ENCODE results near the gene POLR1B.
"Not testable (repeated sequence)": the region's sequence is repeated elsewhere in the genome, so short reads cannot be mapped to it uniquely, and the experiment has no call there.

POLR1B gene

GRCh38 chr2:112601754-112602153, 59.5 kb downstream of the POLR1B start:
- no peak for DNase-seq (ENCODE audit: low spot score)

- no peak for DNase-seq (ENCODE audit: low spot score)
Observed at GRCh38 chr2:112602917-112603316, 60.7 kb downstream of the POLR1B start.

GRCh38 chr2:112603731-112604130, 61.5 kb downstream of the POLR1B start:
- DNase-seq (ENCODE audit: low spot score) = no peak

GRCh38 chr2:112604952-112605351, 62.7 kb downstream of the POLR1B start:
- no peak for DNase-seq (ENCODE audit: low spot score)

GRCh38 chr2:112605926-112606325, 63.7 kb downstream of the POLR1B start:
- DNase-seq (ENCODE audit: low spot score) = no peak

- DNase-seq (ENCODE audit: low spot score) = no peak
Observed at GRCh38 chr2:112606547-112606946, 64.3 kb downstream of the POLR1B start.

- DNase-seq (ENCODE audit: low spot score) = no peak
Observed at GRCh38 chr2:112607680-112608438, 65.6 kb downstream of the POLR1B start.

- not testable (repeated sequence) for DNase-seq (ENCODE audit: low spot score)
Observed at GRCh38 chr2:112609320-112609719, 67.1 kb downstream of the POLR1B start.

- not testable (repeated sequence) for DNase-seq (ENCODE audit: low spot score)
Observed at GRCh38 chr2:112612283-112612682, 70.0 kb downstream of the POLR1B start.

GRCh38 chr2:112614201-112614840, 72.1 kb downstream of the POLR1B start:
- no peak for DNase-seq (ENCODE audit: low spot score)

GRCh38 chr2:112615051-112615450, 72.8 kb downstream of the POLR1B start:
- no peak for DNase-seq (ENCODE audit: low spot score)

GRCh38 chr2:112615798-112616197, 73.5 kb downstream of the POLR1B start:
- DNase-seq (ENCODE audit: low spot score) = not testable (repeated sequence)

GRCh38 chr2:112618383-112618782, 76.1 kb downstream of the POLR1B start:
- no peak for DNase-seq (ENCODE audit: low spot score)

GRCh38 chr2:112621790-112622527, 79.7 kb downstream of the POLR1B start:
- no peak for DNase-seq (ENCODE audit: low spot score)

GRCh38 chr2:112622528-112622849, 80.2 kb downstream of the POLR1B start:
- no peak for DNase-seq (ENCODE audit: low spot score)

GRCh38 chr2:112623913-112624777, 81.9 kb downstream of the POLR1B start:
- DNase-seq (ENCODE audit: low spot score) = no peak

- no peak for DNase-seq (ENCODE audit: low spot score)
Observed at GRCh38 chr2:112625474-112626114, 83.3 kb downstream of the POLR1B start.

- peak; percentile 79 for DNase-seq (ENCODE audit: low spot score)
Observed at GRCh38 chr2:112626604-112627059, 84.4 kb downstream of the POLR1B start.

Data from D341Med (cell line).